Osteoblast (primary cell): ENCODE data around the gene GAS6. TPM values are rescaled to one million over a fixed set of nuclear protein-coding genes. Genes with fewer than 3 reads are reported as not detected.
"Not testable (repeated sequence)": the region's sequence is repeated elsewhere in the genome, so short reads cannot be mapped to it uniquely, and the experiment has no call there.

Source experiments
- DNase-seq: peaks from one replicate; pipeline ENCODE4 v3.0.0; 2011; ENCODE audit warnings: low spot score, mixed read lengths; ENCODE audit not compliant: insufficient read length; ENCODE audit errors: missing footprints
- H2AFZ ChIP-seq: 2 replicates; pipeline ENCODE4 v1.6.0; 2011; ENCODE audit warnings: mild to moderate bottlenecking, low read length
- H3K27ac ChIP-seq: 2 replicates; pipeline ENCODE4 v1.5.1; 2011; ENCODE audit warnings: mild to moderate bottlenecking, low read depth, low read length, moderate library complexity
- H3K27me3 ChIP-seq: 2 replicates; pipeline ENCODE4 v1.6.0; 2012; ENCODE audit warnings: mild to moderate bottlenecking, control low read depth, inconsistent platforms, low read length, moderate library complexity; ENCODE audit not compliant: insufficient read depth
- H3K36me3 ChIP-seq: 2 replicates; pipeline ENCODE4 v1.5.1; 2011; ENCODE audit warnings: mild to moderate bottlenecking, low read length, control low read depth, moderate library complexity; ENCODE audit not compliant: insufficient read depth
- H3K4me1 ChIP-seq: 2 replicates; pipeline ENCODE4 v1.5.1; 2011; ENCODE audit warnings: mild to moderate bottlenecking, low read length, control low read depth, moderate library complexity; ENCODE audit not compliant: insufficient read depth
- H3K4me2 ChIP-seq: 2 replicates; pipeline ENCODE4 v1.6.0; 2011; ENCODE audit warnings: mild to moderate bottlenecking, low read length; ENCODE audit not compliant: insufficient read depth
- H3K4me3 ChIP-seq: fragments of 200-600 bp; sonication (generic); 3 replicates; pipeline ENCODE4 v1.5.1; 2012; ENCODE audit warnings: mild to moderate bottlenecking, low read length, inconsistent platforms; ENCODE audit not compliant: insufficient read depth
- H3K79me2 ChIP-seq: 2 replicates; pipeline ENCODE4 v1.6.0; 2012; ENCODE audit warnings: mild to moderate bottlenecking, low read length, control low read depth, inconsistent platforms; ENCODE audit not compliant: insufficient read depth
- H3K9me3 ChIP-seq: 2 replicates; pipeline ENCODE4 v1.5.1; 2011; ENCODE audit warnings: low read depth, low read length, control low read depth
- H4K20me1 ChIP-seq: 2 replicates; pipeline ENCODE4 v1.6.0; 2012; ENCODE audit warnings: mild to moderate bottlenecking, low read length, control low read depth; ENCODE audit not compliant: insufficient read depth
- CTCF ChIP-seq: IDR thresholded peaks from 2 replicates; pipeline ENCODE4 v1.5.1; 2011; ENCODE audit warnings: mild to moderate bottlenecking, low read depth, low read length, moderate library complexity; ENCODE audit errors: extremely low read depth
- total RNA-seq: library from RNA; depleted of rRNA; stranded (reverse); fragments of >200 nt; gene quantifications from 2 replicates; pipeline ENCODE4 v1.2.3, GENCODE V29; 2012

Gene GAS6
- total RNA-seq, 1 donor, result 417 TPM

DNA sequence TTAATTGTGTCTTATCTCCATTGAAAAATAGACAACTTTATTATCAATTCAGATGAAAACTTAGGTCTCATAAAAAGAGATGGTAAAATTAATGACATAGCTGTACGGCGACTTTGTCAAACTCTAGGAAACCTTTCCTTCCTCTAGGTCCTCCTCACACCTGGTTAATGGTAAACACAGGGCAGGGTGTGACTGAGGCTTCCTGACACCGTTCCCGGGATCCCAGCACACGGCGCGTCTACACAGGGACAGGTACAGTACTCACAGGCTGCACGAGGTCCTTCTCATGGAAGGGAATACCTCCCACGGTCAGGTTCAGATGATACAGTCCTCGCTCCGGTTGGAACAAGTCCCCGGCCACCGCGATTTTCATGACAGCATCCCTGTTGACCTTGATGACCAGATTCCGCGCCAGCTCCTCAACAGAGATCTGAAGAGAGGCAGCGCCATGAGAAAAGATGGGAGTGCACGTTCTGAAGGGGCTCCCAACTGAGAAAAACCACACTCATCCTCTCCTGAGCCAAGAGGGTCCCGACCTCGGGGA lies 35.5 kb downstream of the GAS6 start:
- Histone ChIP-seq H3K27me3 (no peaks in the 10 kb centered on the region), H3K36me3 (peaks cover 73% of the 10 kb centered on the region), H3K4me3 (no peak overlapping the region), H4K20me1 (peaks cover 27% of the 10 kb centered on the region), H3K4me2 (no peak overlapping the region), H3K4me1 (no peaks in the 10 kb centered on the region), H3K27ac (no peak overlapping the region), H2AFZ (no peak overlapping the region), H3K9me3 (no peaks in the 10 kb centered on the region), H3K79me2 (peaks cover 8% of the 10 kb centered on the region)
- DNase-seq, result no peak
- no peak for TF ChIP-seq CTCF

DNA sequence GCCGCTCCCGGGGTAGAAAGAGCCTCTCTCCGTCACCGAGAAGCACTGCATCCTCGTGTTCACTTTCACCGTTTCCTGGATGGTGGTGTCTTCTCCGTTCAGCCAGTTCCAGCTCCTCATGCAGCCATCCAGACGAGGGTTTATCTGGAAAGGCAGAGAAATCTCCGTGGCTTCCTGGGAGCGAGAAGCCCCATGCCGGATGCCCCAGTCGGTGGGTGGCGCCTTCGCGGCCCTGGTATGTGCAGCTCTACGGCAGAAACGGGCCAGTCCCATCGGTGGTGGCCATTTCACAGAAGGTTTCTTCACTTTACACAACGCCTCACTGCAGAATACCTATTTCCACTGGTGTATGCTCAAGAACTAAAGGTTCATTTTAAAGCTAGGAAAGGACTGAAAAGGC lies 36.9 kb downstream of the GAS6 start:
- DNase-seq, result no peak
- Histone ChIP-seq H3K36me3 (peaks cover 71% of the 10 kb centered on the region), H3K4me3 (no peak overlapping the region), H3K27ac (no peak overlapping the region), H3K79me2 (peaks cover 12% of the 10 kb centered on the region), H3K4me2 (no peak overlapping the region), H3K9me3 (no peaks in the 10 kb centered on the region), H4K20me1 (peaks cover 35% of the 10 kb centered on the region), H3K4me1 (peaks cover 2% of the 10 kb centered on the region), H3K27me3 (no peaks in the 10 kb centered on the region), H2AFZ (no peak overlapping the region)
- no peak for TF ChIP-seq CTCF

DNA sequence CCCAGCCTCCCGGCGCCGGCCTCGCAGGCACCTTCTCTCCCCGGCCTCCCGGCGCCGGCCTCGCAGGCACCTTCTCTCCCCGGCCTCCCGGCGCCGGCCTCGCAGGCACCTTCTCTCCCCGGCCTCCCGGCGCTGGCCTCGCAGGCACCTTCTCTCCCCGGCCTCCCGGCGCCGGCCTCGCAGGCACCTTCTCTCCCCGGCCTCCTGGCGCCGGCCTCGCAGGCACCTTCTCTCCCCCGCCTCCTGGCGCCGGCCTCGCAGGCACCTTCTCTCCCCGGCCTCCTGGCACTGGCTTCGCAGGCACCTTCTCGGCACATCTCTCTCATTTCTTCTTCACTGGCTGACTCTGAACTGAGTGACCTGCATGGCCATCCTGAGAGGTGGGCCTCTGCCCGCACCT lies 37.4 kb downstream of the GAS6 start:
- not testable (repeated sequence) for H3K4me3 ChIP-seq, H3K27me3 ChIP-seq, H3K4me2 ChIP-seq, H3K9me3 ChIP-seq, H2AFZ ChIP-seq, H3K27ac ChIP-seq, DNase-seq, H3K4me1 ChIP-seq
- H4K20me1 ChIP-seq, result peaks cover 40% of the 10 kb centered on the region
- H3K79me2 ChIP-seq, result peaks cover 14% of the 10 kb centered on the region
- H3K36me3 ChIP-seq, result peaks cover 73% of the 10 kb centered on the region

DNA sequence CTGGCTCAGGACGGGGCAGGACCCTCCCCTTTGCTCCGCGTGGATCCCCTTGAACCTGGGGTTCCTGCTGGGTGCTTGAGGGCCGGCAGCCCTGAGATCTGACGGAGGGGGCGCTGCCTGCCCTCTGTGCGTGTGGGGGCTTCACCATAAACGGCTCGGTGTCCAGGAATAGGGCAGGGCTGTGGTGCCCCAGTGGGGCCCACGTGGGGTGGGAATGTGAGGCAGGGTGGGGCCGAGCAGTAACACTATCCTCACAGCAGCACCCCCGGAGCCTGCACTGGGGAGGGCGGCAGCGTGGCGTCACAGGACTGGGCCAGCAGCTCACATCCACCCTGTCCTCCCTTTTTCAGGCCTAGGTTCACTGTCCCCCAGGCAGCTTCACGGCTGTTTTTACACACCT lies 38.0 kb downstream of the GAS6 start:
- H3K27ac ChIP-seq, result no peak overlapping the region
- peaks cover 14% of the 10 kb centered on the region for H3K79me2 ChIP-seq
- no peak overlapping the region for H2AFZ ChIP-seq
- peaks cover 69% of the 10 kb centered on the region for H3K36me3 ChIP-seq
- no peak for DNase-seq
- TF ChIP-seq CTCF, result no peak
- no peak overlapping the region for H3K4me3 ChIP-seq
- H4K20me1 ChIP-seq, result peaks cover 44% of the 10 kb centered on the region
- H3K27me3 ChIP-seq, result no peaks in the 10 kb centered on the region
- no peaks in the 10 kb centered on the region for H3K9me3 ChIP-seq
- H3K4me1 ChIP-seq, result peaks cover 14% of the 10 kb centered on the region
- no peak overlapping the region for H3K4me2 ChIP-seq
